Stimulated activated CD4-positive, alpha-beta T cell treated with anti-CD3 and anti-CD28 coated beads, Interleukin-12 subunit alpha, Interleukin-12 subunit beta, amount 100 ng/mL, for 48 hours (primary cell): Measurements from ENCODE around the gene CCNA2.

Experiments
- DNase-seq, 3 donors: peaks; one replicate each; pipeline ENCODE4 v3.0.0-alpha.2; 2020; ENCODE audit warnings: low read depth in 2 of 3, low spot score in 1 of 3

The CCNA2 gene

DNA sequence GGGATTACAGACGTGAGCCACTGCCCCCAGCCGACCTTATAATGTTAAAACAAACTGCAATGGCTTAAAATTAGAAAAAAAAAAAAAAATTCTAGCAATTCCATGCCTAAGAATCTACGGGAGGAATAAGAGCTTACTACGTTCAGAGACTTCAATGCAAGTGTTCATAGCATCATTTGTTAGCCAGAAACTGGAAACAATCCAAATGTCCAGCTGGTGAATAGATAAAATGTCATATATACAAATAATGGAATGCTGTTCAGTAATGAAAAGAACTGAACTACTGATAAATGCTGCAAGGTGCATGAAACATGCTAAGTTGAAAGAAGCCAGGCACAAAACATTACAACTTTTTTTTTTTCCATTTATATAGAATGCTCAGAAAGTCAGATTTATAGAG, 17.3 kb downstream of the CCNA2 start:
- no peak for DNase-seq

DNA sequence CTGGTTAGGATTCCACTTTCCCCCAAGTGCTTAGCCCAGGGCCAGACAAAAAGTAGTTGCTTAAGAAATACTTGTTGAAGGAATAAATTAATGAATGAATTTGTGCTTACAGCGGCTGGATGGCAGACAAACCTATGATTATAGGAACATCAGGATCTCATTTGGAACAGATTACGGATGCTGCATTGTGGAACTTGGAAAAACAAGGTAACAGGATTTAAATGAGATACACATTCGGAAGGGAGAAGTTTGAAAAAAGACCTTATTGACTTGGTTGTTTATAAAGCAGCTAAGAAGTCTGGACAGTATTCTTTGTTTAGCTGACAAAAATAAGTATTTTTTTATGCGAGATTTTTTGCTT, 22.0 kb downstream of the CCNA2 start:
- DNase-seq: no peak

DNA sequence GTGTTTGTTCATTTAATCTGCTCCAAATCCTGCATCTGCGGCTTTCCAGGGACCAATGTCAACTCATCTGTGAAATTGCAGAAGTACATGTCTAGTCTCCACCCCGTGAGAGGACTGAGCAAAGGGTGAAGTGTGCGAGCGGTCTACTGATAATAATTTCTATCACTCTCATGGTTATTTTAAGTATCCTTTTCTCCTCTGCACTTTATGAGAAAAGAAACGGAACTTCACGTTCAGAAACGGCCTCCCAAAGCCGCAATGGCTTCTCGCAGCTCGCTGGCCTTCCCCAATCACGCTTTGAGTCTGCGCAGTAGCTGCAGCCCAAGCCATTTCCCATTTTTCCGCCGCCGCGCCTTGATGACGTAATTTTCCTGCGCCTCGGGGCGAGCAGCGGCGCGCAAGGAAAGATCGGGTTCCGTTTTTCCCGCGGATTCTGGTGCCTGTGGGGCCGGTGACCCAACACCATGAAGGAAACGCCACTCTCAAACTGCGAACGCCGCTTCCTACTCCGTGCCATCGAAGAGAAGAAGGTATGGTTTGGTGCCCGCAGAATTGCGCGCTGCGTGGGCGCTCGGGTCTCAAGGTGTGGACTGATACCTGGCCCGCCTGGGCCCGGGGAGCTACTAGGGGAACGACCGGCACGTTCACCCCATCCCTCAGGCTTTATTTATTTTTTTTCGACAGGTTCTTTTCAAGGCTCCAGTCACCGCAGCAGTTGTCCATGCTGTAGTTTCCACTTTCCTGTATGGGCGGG, 22.5 kb downstream of the CCNA2 start, which contains the start of gene EXOSC9:
TSS of gene EXOSC9 (plus strand) at position 363 of the 754 bp plus-strand sequence. CDS start at position 465, 102 bp downstream.
- peak; percentile 90 to 97 (median 92) for DNase-seq

DNA sequence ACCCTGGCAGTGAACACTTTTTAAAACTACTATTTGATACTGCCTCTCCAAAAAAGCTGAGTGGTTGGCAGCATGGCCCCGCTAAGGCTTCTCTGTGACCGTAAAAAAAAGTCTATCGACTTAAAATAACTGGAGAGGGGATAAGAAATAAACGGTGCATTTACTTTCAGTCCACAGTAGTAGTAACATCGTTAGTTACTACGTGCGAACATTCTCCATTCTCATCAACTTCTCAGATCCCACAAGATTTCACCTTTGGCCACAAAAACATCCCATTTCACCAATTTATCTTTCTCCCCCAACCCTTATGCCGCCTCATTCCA, 23.1 kb downstream of the CCNA2 start:
- DNase-seq: no peak

GRCh38 chr4:121799867-121800501, 23.7 kb downstream of the CCNA2 start:
- DNase-seq: no peak

- no peak for DNase-seq
These were observed 24.4 kb downstream of the CCNA2 start for GRCh38 chr4:121799208-121799823.

- DNase-seq: no peak
These were observed 27.4 kb downstream of the CCNA2 start for GRCh38 chr4:121796283-121796682.

DNA sequence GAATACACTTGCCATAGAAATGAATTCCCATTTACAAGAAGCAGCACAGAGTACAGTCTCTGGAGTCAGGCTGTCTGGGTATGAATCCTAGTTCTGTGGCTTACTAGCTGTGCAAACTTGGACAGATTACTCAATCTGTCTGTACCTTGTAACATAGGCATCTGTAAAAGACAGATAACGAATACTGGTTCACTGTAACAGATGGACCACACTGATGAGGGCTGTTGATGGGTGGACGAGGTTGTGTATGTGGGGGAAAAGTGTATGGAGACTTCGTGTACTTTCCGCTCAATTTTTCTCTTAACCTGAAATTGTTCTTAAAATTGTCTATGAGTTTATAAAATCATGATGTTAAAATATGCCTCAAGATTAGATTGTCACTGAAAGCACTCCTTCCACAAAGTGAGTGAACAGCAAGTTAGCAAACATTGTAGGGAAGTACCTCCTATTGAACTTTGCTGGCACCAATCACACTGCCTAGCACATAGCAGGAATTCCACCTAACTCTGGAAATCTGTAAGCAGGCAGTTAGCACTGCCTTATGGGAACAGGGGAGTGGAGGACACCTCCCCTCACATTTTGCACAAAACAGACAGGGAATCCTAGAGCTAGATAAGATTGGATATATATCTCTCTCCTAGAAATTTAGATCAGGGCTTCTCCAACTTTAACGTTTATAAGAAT, 29.0 kb downstream of the CCNA2 start:
- no peak for DNase-seq

GRCh38 chr4:121792966-121793365, 30.7 kb downstream of the CCNA2 start:
- no peak for DNase-seq

DNA sequence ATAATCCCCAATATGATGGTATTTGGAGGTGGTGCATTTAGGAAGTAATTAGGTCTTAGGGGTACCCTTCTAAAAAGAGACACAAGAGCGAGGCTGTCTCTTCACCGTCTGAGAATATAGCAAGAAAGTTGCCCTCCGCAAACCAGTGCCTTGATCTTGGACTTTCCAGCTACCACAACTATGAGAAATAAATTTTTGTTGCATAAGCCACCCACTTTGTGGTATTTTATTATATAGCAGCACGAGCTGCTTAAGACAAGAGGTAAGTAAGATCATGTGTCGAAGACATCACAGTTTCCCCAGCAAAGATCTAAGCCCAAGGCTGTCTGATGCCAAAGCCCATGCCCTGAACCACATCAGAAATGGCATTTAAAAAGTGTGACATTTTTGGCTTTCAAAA, 32.2 kb downstream of the CCNA2 start:
- DNase-seq: no peak

DNA sequence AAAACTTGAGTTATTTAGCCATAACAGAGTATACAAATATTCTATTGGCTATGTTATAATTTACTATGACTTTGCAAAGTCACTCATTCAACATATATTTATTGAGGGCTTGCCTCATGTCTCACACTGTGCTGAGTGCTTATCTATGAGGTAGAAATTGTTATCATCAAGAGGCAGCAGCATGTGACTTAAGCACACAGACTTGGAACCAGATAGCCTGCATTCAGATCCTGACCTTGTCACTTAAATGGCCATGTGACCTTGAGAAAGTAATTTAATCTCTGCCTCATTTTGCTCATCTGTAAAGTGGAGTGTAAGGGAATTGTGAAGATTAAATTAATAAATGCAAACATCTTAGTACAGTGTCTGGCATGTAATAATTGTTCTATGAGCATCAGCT, 32.7 kb downstream of the CCNA2 start:
- DNase-seq: no peak

DNA sequence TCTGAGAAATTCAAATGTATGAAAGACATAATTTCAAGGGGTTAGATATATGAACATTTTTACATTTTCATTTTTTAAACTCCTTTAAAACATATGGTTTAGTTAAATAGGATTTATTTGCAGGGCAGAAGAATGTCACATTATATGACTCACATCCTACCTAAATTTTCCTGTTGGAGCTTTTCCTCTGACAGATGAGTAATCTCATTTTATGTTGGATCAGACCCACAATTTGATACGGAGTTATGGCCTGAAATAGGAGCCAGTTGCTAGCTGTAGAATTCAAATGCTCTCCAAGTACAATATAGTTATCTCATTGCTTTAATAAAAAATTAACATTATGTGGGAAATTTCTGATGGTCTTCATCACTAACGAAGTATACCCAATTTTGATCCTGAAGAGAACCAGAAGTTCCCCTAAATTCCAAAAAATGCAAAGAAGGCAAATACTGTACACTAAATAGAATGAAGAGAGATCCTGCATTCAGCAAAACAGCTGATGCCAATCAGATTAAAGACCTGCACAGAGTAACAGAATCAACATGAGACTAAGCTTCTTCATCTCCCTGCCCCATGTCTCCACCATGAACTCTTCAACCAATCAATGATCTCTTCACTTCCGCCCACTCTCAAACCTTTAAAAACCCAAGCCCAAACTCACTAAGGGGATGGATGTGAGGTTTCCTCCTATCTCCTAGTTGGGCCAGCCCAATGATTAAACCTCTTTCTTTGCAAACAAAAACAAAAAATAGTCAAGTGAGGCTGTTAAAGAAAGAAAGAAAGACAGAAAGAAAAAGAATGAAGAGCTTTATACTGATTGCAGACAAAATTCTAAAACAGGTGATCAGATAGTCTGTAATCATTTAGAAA, 33.5 kb downstream of the CCNA2 start:
- no peak for DNase-seq

GRCh38 chr4:121789455-121789854, 34.2 kb downstream of the CCNA2 start:
- DNase-seq: no peak

- no peak for DNase-seq
These were observed 34.8 kb downstream of the CCNA2 start for GRCh38 chr4:121788896-121789295.

- DNase-seq: no peak
These were observed 37.5 kb downstream of the CCNA2 start for GRCh38 chr4:121786221-121786620.

GRCh38 chr4:121785479-121785878, 38.2 kb downstream of the CCNA2 start:
- no peak for DNase-seq

DNA sequence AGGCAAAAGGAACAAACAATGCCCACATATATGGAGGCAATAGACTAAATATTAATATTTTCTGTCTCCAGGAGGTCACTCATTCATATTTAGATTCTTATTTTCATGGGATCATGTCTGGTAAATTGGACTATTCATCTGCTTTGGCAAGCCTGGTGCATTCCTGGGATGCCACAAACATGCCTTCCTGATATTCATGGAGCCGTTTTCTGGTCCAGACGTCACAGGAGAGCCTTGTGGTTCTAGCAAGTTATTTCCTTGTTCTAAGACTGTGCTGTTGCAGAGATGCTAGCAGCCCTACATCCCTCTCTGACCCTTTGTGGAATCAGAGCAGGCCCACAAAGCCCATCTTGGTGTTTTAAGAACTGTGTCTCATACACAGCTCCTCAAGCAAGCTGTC, 38.7 kb downstream of the CCNA2 start:
- no peak for DNase-seq

GRCh38 chr4:121784401-121784800, 39.3 kb downstream of the CCNA2 start:
- no peak for DNase-seq

DNA sequence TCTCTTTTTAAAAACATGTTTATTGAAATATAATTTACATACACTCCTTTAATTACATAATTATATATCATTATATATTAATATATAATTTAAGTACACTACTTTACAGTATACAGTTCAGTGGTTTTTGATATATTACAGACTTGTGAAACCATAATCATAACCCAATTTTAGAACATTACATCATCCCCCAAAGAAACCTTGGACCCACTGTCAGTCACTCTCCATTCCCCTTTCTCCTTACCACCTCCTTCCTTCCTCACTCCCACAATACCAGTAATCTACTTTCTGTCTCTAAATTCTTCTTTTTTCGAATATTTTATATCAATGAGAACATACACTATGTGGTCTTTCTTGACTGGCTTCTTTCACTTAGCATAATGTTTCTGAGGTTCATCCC, 40.5 kb downstream of the CCNA2 start:
- DNase-seq: no peak

- DNase-seq: no peak
These were observed 44.6 kb downstream of the CCNA2 start for GRCh38 chr4:121778991-121779628.

GRCh38 chr4:121777625-121778024, 46.1 kb downstream of the CCNA2 start:
- DNase-seq: no peak
